ENCODE data around the gene HIVEP3.

DNA sequence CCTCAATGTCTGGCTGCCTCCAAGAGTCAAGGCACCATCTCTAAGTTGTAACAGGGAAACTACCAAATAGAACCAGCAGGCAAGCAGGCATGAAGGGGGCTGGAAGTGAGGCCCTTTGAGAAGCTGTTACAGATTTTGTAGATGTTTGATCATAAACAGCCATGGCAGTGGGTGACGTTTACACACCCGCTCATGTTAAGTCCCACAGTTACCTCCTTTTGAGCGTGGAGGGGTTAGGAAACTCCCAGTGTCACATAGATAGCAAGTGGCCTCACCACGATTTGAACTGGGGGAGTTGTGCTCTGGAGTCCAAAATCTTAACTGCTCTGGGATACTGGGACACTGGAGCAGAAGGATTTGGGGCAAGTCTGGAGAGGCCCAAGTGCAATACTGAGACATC is 192.4 kb downstream of the HIVEP3 start:
- TF ChIP-seq CTCF (IDR thresholded peaks at IDR 0.05; ENCODE audit: low read depth, low read length): no peak
- no peak for TF ChIP-seq POLR2A (IDR thresholded peaks at IDR 0.05; ENCODE audit: extremely low read depth, insufficient read length)
